ENCODE results near the gene KDELR1. TPM values are rescaled to one million over a fixed set of nuclear protein-coding genes. Genes with fewer than 3 reads are reported as not detected.

The KDELR1 gene
- total and polyA plus RNA-seq, 2 of the 13 experiments (the other 11 are each of a cell fraction or from before 2014, with no cell fraction given), result 134 to 185 TPM

DNA sequence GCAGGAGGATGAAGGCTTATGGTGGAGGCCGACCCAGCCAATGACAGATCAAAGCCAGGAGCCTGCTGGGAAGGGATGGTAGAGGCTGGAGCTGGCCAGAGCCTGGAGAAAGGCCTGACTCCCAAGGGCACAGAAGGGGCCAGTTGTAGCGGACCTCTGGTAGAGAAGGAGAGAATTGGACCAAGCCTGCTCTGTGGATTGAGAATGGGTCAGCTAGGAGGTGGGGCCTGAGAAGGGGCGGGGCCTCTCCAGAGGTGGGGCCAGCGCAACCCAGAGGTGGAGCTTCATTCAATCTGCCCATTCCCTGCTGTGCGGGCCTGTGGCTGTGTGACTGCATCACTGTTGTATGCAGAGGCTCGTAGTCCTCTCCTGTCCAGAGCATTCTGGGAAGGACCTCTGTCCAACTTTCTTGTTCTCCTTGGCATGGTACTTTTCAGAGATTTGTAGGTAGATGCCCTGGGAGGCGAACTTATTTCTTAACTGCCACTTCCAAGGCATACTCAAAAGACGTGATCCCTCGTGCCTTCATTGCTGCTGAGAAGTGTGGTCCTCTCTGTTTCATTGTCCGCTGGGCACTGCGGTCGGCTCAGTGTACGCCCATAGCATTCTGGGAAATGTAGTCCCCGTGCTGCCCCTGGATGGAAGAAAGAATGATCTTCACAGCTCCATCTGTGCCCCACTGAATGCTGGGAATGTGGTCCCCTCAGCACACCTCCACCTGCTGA, 8.8 kb upstream of the KDELR1 start (continued):
- TF ChIP-seq, protein P1, sequence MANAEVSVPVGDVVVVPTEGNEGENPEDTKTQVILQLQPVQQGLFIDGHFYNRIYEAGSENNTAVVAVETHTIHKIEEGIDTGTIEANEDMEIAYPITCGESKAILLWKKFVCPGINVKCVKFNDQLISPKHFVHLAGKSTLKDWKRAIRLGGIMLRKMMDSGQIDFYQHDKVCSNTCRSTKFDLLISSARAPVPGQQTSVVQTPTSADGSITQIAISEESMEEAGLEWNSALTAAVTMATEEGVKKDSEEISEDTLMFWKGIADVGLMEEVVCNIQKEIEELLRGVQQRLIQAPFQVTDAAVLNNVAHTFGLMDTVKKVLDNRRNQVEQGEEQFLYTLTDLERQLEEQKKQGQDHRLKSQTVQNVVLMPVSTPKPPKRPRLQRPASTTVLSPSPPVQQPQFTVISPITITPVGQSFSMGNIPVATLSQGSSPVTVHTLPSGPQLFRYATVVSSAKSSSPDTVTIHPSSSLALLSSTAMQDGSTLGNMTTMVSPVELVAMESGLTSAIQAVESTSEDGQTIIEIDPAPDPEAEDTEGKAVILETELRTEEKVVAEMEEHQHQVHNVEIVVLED (CRISPR knock-in tag; IDR thresholded peaks at IDR 0.05; ENCODE audit: borderline replicate concordance), result 0 out of 2 replicates have a peak, but pooled peaks have one; percentile 31
- TF ChIP-seq GATAD2A (CRISPR knock-in tag; IDR thresholded peaks at IDR 0.05) (0 out of 2 replicates have a peak, but pooled peaks have one; percentile 11), SNAPC2 (CRISPR knock-in tag; IDR thresholded peaks at IDR 0.05) (peak; percentile 75; the same call in 1 of the 2 replicates), ZNF615 (CRISPR knock-in tag; IDR thresholded peaks at IDR 0.05; ENCODE audit: borderline replicate concordance) (no peak), ZMAT3 (CRISPR knock-in tag; conservative IDR thresholded peaks at IDR 0.05) (no peak), ZSCAN29 (CRISPR knock-in tag; conservative IDR thresholded peaks at IDR 0.05) (no peak), PAF1 (CRISPR knock-in tag; IDR thresholded peaks at IDR 0.05) (no peak), REL (CRISPR knock-in tag; conservative IDR thresholded peaks at IDR 0.05) (no peak), ZSCAN9 (CRISPR knock-in tag; IDR thresholded peaks at IDR 0.05; ENCODE audit: borderline replicate concordance) (no peak), IRF1 (CRISPR knock-in tag; IDR thresholded peaks at IDR 0.05; ENCODE audit: low read depth) (no peak), SPEN (CRISPR knock-in tag; IDR thresholded peaks at IDR 0.05; ENCODE audit: low read depth) (no peak), PCBP1 (IDR thresholded peaks at IDR 0.05; ENCODE audit: borderline replicate concordance, low read depth, low read length) (no peak), ZNF142 (CRISPR knock-in tag; IDR thresholded peaks at IDR 0.05) (no peak), USF2 (IDR thresholded peaks at IDR 0.05; ENCODE audit: low read depth, low read length) (no peak), USF2 (CRISPR knock-in tag; IDR thresholded peaks at IDR 0.05; ENCODE audit: borderline replicate concordance) (no peak), PAX8 (CRISPR knock-in tag; IDR thresholded peaks at IDR 0.05; ENCODE audit: borderline replicate concordance) (no peak)
- TF ChIP-seq, protein P2, sequence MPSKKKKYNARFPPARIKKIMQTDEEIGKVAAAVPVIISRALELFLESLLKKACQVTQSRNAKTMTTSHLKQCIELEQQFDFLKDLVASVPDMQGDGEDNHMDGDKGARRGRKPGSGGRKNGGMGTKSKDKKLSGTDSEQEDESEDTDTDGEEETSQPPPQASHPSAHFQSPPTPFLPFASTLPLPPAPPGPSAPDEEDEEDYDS (CRISPR knock-in tag; IDR thresholded peaks at IDR 0.05), result no peak

Data from HepG2 (cell line).